Cardiac septum (tissue), 1 donor: ENCODE data around the gene TBC1D8B. TPM values are rescaled to one million over a fixed set of nuclear protein-coding genes. Genes with fewer than 3 reads are reported as not detected.
A peak's percentile ranks its signal among the peaks of the same experiment; 100 is the strongest.
"Not testable (repeated sequence)": the region's sequence is repeated elsewhere in the genome, so short reads cannot be mapped to it uniquely, and the experiment has no call there.

Experiments
- DNase-seq: peaks from one replicate; pipeline ENCODE4 v3.0.0-alpha.2; 2020; ENCODE audit warnings: low spot score
- intact Hi-C: fragments of 100-400 bp; cut with DNase I; formaldehyde crosslinking; loops from one replicate; pipeline ENCODE4 v1.14.0; 2022
- long read RNA-seq: library from polyadenylated mRNA; unstranded; transcript quantifications from one replicate; pipeline ENCODE4 v2.0.0, GENCODE V29; 2021
- total RNA-seq: library from RNA; stranded (reverse); fragmentation: NEBNext Ultra II Directional; extraction: Animal tissue kit (Norgen Biotek cat#: 25700); gene quantifications from one replicate; pipeline ENCODE4 v1.2.1, GENCODE V29; 2021
- donor health status: DM: no; HTN: no; CAD: no.

Gene TBC1D8B
- total RNA-seq, result 2.5 TPM
- long read RNA-seq, full-length matches to known transcripts, result 4 of 5 reads
- long read RNA-seq, partial matches to known transcripts, result 1 of 5 reads
- long read RNA-seq, other reads (novel, unspliced or antisense), result 0 of 5 reads

GRCh38 chrX:106802388-106803275, at the start of gene TBC1D8B:
TSS of gene TBC1D8B (plus strand) at chrX:106802673. CDS start at chrX:106802854, 181 bp downstream.
- DNase-seq, result peak; percentile 84
- intact Hi-C loops, result no loop called here

DNA sequence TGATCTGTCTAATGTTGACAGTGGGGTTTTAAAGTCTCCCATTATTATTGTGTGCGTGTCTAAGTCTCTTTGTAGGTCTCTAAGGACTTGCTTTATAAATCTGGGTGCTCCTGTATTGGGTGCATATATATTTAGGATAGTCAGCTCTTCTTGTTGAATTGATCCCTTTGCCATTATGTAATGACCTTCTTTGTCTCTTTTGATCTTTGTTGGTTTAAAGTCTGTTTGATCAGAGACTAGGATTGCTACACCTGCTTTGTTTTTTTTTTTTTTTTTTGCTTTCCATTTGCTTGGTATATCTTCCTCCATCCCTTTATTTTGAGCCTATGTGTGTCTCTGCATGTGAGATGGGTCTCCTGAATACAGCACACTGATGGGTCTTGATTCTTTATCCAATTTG, 33.2 kb upstream of the TBC1D8B start:
- intact Hi-C loops, DNase-seq: not testable (repeated sequence)

DNA sequence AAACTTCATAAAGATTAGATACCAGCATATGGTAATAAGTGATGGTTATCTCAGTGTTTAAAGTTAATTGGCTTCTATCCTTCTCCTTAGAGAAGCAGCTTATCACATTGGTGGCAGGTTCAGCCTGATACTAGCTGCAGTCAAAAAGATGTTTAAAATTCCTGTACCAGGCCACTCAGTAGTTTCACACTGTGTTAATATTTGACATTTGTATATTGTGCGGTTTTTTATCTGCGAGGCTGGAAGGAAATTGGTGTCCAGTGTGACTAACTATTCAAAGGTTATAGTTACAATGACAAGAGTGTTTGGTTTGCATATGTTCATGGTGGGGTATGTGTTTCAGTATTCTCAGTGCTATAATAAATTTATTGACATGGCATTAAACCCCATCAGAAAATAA, 27.5 kb upstream of the TBC1D8B start:
- DNase-seq, result no peak
- intact Hi-C loops, result no loop called here

GRCh38 chrX:106780264-106780663, 22.2 kb upstream of the TBC1D8B start:
- intact Hi-C loops, result no loop called here
- no peak for DNase-seq

- intact Hi-C loops, result no loop called here
- DNase-seq, result no peak
Measured at GRCh38 chrX:106780664-106781377, 21.7 kb upstream of the TBC1D8B start.

DNA sequence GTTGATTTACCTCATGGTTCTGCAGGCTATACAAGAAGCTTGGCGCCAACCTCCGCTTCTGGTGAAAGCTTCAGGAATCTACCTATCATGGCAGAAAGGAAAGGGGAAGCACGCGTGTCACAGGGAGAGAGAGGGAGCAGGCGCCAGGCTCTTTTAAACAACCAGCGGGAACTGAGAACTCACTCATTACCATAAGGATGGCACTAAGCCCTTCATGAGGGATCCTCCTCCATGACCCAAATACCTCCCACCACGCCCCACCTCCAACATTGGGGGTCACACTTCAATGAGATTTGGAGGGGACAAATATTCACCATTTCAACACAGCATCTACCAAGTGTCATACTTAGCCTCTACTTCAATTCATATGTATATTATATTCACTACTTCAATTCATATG, 18.8 kb upstream of the TBC1D8B start:
- intact Hi-C loops, result no loop called here
- DNase-seq, result no peak

DNA sequence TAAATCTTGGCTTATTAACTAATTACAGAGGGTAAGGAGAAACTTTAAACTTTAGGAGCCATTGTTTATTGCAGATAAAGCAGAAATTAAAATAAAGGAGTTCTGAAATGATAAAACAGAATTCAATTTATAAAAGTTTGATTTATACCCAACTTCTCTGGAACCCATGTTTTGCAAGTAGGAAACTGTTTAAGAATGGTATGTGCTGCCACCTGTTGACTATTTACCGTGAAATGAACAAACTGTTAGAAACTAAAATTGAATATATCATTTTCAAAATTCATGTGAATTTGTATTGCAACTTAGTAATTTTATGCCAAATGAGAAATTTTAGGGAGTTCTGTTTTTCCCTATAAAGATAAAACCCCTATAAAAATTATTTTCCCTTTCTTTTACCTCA, 11.0 kb upstream of the TBC1D8B start:
- DNase-seq, result no peak
- intact Hi-C loops, result loop anchor here (5.0 kb wide), 1 partner anchor 309 kb away; no protein-coding TSS in a partner anchor

DNA sequence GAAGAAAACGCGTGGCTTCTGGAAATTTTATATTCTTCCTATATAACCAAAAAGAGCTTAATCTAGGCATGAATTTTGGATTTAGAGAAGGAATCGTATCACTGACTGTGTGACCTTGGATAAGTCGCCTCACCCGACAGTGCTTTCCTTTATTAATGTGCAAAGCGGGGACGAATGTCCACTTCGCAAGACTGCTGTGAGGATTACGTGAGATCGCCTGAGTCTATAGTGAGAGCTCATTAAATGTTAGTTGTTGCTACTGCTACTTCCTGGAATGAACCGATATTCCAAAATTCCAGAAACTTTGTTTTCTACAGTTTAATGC, 448 bp upstream of the TBC1D8B start:
- intact Hi-C loops, result no loop called here
- no peak for DNase-seq

DNA sequence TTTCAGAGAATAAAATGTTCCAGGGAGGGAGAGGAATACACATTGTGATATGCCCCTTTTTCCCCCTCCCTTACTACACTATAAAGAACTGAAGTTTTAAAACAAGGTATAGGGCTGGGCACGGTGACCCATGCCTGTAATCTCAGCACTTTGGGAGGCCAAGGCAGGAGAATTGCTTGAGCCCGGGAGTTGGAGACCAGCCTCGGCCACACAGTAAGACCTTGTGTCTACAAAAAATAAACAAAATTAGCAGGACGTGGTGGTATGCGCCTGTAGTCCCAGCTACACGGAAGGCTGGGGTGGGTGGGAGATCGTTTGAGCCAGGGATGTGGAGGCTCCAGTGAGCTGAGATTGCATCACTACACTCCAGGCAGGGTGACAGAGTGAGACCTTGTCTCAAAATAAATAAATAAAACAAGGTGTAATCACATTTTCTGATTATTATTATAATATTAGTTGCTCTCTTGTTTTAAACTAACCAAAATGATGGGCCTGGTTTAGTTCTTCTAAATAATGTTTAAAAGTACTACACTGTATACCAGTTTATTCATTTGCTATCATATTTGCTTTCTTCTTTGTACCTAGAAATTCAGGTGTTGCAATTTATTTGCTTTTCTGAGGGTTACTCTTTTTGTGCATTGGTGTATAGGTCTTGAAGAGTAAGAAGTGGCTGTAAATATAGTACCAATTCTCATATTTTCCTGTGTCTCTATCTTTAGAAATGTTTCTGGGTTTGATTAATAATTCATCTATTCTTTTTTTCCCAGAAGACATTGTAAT, 8.8 kb downstream of the TBC1D8B start:
- intact Hi-C loops, result no loop called here

DNA sequence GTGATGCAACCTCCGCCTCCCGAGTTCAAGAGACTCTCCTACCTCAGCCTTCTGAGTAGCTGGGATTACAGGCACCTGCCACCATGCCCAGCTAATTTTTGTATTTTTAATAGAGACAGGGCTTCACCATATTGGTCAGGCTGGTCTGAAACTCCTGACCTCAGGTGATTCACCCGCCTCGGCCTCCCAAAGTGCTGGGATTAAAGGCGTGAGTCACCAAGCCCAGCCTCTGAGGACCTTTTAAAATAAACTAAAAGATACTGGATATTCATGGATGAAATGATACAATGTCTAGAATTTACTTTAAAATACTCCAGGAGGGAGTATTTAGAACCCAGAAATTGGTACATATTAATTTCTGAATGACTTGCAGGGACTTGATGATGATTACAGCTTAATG, 10.5 kb downstream of the TBC1D8B start:
- DNase-seq, intact Hi-C loops: not testable (repeated sequence)

More for the DNA sequence above, 8.8 kb downstream of the TBC1D8B start:
- DNase-seq, result no peak

- intact Hi-C loops, DNase-seq: not testable (repeated sequence)
Measured at GRCh38 chrX:106814093-106814492, 11.6 kb downstream of the TBC1D8B start.

DNA sequence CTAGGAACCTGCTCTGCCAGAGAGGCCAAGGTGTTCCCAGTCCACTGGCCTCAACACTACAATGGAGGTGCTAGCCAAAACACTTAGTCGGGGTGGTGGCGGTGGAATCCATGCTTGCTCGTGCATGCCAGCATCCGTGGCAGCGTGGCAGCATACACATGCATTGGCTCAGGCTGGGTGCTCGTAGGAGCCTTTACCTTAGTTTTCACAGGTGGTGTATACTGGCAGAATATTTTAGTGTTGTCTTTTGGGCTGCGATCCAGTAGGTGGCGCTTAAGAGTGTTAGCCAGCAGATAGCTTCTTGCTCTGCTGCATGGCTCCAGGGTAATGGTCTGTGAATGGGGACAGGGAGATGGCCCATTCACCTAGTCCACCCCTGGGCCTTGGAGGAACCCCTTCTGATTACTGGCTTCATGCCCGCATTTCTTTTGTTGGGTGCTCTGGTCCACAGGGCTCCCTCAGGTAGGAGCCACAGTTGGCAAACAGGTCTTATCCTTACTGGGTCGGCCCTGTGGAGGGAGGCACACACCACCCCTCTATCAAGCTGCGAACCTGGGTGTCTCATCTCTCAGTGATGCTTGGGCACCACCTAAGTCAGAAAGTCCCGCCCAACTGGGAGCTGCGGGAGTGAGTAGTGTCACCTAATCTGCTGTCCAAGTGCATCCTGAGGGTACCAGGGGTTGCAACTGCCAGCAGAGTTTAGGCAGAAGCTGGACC, 60.7 kb downstream of the TBC1D8B start:
- intact Hi-C loops, result no loop called here
- DNase-seq, result no peak

GRCh38 chrX:106863697-106864096, 61.2 kb downstream of the TBC1D8B start:
- intact Hi-C loops, result no loop called here
- DNase-seq, result no peak

DNA sequence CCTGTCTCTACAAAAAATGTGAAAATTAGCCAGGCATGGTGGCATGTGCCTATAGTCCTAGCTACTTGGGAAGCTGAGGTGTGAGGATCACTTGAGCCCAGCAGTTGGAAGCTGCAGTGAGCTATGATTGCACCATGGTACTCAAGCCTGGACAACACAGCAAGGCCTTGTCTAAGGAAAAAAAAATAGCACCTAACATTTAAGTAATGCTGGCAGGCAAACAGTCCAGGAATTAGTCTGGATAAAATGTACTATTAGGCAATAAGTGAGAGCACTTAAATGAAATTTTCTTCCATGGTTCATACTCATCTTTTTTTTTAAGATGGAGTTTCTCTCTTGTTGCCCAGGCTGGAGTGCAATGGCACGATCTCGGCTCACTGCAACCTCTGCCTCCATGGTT, 70.3 kb downstream of the TBC1D8B start:
- intact Hi-C loops, result not testable (repeated sequence)

GRCh38 chrX:106874075-106874474, 71.6 kb downstream of the TBC1D8B start:
- intact Hi-C loops, result no loop called here
- DNase-seq, result no peak

More for the DNA sequence above, 70.3 kb downstream of the TBC1D8B start:
- not testable (repeated sequence) for DNase-seq

DNA sequence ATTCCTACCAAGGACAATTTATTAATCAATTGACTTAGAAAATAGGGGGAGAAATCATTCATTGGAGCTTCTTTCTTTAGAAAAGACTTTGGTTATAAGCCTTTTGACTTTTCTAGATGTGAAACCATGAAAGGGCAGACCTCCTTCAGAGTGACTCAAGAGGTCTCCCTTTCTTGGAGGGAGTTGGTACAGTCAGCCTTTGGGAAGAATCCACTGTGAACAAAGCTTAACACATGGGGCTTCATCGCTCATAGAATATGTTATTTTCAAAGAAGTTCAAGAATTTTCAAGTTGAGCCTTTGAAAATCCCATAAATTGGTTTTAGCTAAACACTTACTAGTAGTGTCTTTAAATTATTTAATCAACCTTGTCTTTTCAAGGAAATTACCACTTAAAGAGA, 72.7 kb downstream of the TBC1D8B start:
- intact Hi-C loops, result no loop called here
- DNase-seq, result no peak

DNA sequence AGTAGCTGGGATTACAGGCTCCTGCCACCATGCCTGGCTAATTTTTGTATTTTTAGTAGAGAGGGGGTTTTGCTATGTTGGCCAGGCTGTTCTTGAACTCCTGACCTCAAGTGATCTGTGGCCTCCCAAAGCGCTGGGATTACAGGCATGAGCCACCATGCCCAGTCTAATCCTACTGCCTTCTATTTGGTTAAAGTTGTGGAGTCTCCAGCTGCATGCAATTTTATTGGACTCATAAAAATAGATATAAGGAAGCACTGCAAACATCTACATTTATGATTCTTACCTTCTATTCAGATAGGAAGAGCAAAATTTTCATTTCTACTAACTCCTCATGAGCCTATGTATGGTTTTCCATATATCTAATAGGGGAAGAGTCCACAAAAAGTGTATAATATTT, 87.0 kb downstream of the TBC1D8B start:
- DNase-seq, result no peak
- intact Hi-C loops, result no loop called here

DNA sequence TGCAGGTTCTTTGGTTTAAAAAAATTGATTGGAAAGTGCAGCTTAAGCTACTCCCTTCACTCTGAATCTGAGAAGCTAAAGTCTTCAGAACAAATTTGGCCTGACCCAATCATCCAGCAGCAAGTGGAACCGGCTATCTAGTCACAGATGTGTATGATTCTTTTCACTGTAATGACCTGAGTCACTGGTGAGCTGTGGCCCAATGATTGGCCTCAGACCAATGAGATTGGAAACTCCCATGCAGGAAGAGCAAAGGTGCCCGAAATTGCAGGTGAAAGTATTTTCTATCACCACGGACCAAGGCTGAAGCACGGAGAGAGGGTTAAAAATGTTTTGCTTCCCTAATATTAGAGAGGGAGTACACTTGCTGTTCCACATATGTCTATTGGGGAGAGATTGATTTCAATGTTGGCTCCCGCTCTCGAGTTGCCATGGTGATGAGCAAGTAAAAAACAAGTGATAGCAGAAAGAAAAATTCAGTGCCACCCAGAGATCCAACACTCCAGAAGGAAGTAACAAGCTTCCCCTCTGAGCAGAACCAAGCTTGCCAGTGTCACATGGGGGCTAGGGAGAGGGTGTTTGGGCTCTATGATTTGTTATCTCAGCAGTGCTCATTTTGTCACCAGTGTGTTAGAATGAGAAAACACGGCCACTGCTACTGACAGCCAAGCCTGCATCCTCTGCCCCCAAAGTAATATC, 89.4 kb downstream of the TBC1D8B start:
- DNase-seq, result no peak
- intact Hi-C loops, result no loop called here
